GM12801 (cell line): ENCODE results near the gene SLC39A7.

Experiments used
- TF ChIP-seq, protein P1 (sequence below): IDR thresholded peaks from one replicate; pipeline ENCODE4 v1.5.1; 2011; ENCODE audit warnings: control low read depth; ENCODE audit not compliant: insufficient read length; ENCODE audit errors: extremely low read depth

The SLC39A7 gene

DNA sequence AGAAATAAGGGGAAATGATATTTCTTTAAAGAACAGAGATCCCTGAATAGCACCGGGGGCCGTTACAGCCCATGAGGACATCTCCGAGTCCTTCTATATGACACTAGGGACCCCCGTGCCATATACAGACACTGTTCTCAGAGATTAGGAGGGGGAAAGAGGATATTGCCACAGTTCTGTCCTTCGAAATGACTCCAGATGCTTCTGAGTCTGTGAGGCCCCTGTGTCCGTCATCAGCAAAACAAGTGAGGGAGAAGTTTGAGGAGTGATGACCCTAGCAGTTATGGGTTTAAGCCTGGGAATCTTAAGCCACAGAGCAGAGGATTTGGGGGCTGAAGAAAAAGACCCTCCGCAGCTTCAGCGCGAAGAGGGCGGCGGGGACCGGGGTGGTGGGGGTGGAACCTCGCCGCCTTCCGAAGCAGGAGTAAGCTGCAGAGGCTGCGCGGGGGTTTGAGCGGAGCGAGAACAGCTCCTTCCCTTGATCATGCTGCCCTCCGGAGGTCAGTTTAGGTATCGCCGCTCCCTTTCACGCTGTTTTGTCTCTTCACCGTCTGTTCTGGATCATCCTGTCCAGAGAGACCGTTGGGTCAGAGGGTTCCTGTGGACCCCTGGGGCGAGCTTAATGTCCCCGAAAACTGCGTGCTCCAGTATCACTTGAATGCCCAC, 47.4 kb downstream of the SLC39A7 start:
- TF ChIP-seq, protein P1, sequence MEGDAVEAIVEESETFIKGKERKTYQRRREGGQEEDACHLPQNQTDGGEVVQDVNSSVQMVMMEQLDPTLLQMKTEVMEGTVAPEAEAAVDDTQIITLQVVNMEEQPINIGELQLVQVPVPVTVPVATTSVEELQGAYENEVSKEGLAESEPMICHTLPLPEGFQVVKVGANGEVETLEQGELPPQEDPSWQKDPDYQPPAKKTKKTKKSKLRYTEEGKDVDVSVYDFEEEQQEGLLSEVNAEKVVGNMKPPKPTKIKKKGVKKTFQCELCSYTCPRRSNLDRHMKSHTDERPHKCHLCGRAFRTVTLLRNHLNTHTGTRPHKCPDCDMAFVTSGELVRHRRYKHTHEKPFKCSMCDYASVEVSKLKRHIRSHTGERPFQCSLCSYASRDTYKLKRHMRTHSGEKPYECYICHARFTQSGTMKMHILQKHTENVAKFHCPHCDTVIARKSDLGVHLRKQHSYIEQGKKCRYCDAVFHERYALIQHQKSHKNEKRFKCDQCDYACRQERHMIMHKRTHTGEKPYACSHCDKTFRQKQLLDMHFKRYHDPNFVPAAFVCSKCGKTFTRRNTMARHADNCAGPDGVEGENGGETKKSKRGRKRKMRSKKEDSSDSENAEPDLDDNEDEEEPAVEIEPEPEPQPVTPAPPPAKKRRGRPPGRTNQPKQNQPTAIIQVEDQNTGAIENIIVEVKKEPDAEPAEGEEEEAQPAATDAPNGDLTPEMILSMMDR: no peak

DNA sequence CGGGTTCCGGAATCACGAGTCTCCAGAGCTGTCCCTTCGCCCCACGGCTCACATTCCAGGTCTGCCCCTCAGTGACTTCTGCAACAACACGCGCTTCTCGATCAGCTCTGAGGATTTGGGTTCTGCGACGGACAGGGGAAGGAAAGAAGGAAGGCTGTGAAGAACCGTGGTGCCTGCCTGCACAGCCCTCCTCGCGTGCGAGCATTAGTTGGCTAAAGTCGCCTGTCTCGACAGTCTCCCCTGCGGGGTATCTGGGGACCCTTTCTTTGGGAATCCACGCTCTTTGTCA, 47.9 kb downstream of the SLC39A7 start:
- TF ChIP-seq, protein P1: no peak

DNA sequence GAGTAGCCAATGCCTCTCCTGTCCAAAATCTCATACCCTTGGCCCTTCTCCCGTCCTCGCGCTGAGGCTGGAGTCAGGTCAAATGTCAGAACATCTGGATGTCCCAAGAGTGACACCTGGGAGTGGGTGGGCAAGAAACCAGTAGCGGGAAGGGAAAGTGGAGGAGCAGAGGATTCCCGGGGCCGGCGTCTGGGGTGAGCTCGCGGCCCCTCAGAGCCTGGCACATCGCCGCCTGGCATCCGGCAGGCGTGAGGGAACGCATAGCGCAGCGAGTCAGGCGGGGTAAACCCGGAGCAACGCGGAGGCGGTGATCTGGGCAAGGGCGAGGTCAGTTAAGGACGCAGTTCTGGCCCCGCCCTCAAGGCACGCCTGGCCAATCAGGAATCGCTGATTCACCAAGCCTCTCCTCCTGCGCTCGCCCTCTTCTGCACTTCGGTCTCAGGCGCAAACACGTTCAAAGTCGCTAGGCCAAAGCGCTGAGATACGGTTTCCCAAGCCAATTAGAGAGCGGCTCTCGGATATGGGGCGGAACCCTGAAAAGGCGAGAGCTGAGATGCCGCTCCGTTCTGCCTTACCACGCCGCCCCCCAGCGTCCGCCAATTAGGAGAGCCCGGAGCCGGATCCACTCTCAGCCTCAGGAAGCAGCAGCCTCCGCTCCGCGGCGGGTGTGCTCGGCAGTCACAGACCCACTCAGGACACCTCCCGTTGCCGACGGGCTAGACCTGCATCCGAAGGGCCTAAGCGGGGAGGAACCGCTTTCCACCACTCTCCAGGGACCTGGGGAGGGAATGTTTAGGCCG, 48.5 kb downstream of the SLC39A7 start:
- TF ChIP-seq, protein P1: no peak

GRCh38 chr6:33249732-33250630, 49.3 kb downstream of the SLC39A7 start:
- TF ChIP-seq, protein P1: no peak

DNA sequence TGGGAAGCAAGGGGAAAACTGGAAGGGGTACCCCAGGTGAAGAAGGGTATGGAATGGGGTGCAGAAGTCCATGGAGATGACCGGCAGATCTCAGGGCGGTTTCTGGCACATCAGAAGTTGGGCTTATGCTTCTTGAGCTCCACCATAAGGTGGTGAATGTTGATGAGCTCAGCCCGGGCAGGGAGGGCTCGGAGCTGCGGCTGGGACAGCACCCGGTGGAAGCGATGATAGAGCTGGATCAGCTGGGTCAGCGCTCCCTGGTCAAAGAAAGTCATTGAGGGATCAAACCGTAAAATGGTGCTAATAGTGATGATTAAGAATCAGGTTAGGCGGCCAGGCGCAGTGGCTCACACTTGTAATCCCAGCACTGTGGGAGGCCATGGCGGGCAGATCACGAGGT, 50.1 kb downstream of the SLC39A7 start:
- TF ChIP-seq, protein P1: no peak

DNA sequence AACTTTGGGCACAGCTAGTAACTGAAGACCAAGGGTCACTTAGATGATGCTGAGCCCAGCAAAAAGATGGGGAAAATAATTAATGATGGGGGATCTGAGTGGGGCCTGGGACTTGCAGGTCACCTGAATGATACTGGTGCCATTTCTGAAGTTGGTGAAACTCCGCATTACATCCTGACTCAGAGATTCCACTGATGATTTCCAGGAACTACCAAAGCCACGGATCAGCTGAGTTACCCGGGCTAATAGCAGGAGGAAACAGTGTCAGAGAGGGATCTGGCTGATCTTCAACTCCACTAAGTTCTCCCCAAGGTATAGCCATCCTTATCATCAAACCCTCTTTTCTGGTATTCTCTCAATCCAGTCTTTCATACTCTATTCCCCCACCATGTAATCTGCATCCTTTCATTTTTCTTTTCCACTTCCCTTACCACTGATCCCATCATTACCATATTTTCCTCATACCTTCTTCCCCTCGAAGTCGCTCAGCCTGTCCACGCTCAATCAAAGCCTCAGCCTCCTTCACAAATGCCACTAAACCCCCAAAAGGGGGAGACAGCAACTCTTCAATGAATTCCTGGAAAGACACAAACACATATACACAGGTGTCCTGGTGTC, 50.8 kb downstream of the SLC39A7 start:
- TF ChIP-seq, protein P1: no peak

DNA sequence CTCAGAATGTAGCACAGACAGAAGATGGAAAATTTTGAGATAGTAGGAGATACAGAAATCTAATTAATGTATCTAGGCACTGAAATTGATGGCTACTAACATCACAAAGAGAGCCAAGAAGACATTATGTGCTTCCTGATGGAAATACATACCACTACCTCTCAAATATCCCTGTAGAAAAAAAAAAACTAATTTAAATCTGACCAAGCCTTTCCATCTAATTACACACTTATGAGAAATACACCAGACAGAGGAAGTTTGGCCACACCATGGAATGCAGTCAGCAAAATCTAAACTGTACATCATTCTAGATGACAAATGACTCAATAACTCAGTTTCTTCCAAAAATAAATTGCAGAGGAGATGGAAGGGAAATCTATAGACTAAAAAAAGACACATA, 52.1 kb downstream of the SLC39A7 start:
- TF ChIP-seq, protein P1: no peak
